COLO668 (cell line): Measurements from ENCODE around the gene FBXW5.
A peak's percentile ranks its signal among the peaks of the same experiment; 100 is the strongest.

Experiments
- DNase-seq: peaks from one replicate; lab custom pipeline; 2025; ENCODE audit not compliant: unreplicated experiment; lab: John Stamatoyannopoulos, UW

The FBXW5 gene

GRCh38 chr9:136978073-136978864, 33.7 kb upstream of the FBXW5 start:
- peak; percentile 74 for DNase-seq

DNA sequence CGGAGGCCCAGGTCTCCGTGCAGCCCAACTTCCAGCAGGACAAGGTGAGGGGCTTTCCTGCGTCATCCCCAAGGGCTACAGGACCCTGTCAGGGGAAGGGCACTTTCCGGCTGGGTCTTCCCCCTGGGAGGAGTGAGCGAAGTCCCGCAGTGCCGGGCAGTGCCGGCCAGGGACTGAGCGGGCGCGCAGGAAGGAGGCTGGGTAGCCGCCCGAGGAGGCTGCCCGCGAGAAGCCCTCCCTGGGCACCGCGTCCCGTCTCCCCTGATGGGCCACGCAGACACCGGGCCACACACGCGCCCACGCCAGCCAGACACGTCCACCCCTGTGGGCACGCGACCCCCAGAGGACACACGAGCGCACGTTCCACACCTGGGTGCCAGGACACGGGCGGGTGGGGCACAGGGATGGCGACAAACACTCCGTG, 33.1 kb upstream of the FBXW5 start:
- DNase-seq = no peak

GRCh38 chr9:136977223-136977622, 32.7 kb upstream of the FBXW5 start, which contains the start of gene PTGDS:
Gene PTGDS, plus strand, starts transcription at chr9:136977504. Its CDS starts 75 bp downstream, at chr9:136977579.
- no peak for DNase-seq

GRCh38 chr9:136975644-136976043, 31.1 kb upstream of the FBXW5 start:
- peak; percentile 33 for DNase-seq

- no peak for DNase-seq
Observed at GRCh38 chr9:136974817-136975535, 30.4 kb upstream of the FBXW5 start.

GRCh38 chr9:136973618-136974617, 29.4 kb upstream of the FBXW5 start:
- no peak for DNase-seq

DNA sequence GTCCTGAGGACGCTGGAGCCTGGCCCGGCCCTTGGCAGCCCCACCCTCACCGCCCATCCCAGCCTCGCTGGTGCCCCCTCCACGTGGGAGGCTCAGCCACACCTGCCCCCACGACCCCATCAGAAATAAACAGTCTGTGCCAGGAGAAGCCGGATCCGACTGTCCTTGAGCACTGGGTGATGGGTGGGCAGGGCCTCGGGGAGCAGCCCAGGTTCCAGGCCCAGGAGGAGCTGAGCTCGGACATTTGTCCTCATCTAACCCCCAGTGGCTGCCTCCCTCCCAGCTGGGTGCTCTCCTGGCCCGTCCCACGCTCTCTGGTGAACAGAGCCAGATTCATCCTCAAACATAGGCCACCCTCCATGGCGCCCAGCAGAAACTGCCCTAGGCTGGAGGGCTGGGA, 28.2 kb upstream of the FBXW5 start:
- no peak for DNase-seq

DNA sequence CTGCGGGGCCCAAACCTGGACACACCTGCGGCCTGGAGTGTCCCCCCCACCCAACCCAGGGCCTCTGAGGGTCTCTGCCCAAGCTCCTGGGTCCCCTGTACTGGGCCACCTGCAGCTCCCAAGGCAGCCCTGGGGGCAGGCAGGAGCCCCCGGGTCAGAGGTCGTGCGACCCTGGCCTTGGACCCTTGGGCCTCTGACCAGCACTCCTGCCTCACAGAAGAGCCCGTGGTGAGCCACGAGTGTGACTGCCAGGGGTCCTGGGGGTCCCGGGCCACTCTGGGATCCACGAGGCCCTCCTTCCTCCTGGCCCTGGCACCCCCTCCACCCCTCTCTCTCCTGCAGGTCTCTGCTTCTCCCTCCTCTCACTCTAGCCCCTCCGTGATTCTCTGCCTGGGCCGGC, 27.8 kb upstream of the FBXW5 start:
- no peak for DNase-seq

DNA sequence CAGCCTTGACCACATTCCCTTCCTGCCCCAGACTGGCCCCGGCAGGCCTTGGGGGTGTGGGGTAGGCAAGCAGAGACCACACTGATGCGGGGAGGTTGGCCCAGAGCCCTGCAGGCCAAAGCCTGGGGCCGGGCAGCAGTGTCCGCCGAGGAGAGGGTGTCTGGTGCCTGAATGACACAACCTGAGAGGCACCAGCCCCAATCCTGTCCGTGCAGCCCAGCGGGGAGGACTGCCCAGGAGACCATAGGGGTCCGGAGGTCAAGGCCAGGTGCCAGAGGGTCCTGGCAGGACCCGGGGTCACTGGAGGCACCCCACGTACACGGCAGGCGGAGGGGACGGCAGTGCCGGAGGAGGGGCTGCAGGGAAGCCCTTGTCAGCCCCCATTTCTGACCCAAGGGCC, 27.2 kb upstream of the FBXW5 start:
- DNase-seq = no peak

GRCh38 chr9:136970361-136970760, 25.8 kb upstream of the FBXW5 start:
- no peak for DNase-seq

DNA sequence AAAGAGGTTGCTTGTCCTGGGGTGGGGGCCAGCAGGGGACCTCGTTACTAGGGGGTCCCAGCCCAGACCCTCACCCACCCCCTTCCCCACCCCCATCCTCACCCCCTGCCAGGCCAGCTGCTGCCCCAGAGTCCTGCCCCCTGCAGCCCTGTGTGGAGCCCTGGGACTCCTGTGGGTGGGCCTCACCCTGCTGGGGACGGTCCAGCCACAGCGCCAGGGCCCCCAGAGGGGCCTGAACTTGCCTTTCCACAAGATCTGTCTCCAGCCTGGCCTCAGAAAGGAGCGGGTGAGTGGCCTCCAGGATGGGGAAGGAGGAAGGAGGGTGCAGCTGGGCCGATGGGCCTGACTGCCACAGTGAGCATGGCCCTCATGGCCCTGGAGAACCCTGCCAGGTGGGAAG, 25.2 kb upstream of the FBXW5 start:
- DNase-seq = no peak

GRCh38 chr9:136969150-136969549, 24.6 kb upstream of the FBXW5 start:
- no peak for DNase-seq

GRCh38 chr9:136968333-136969127, 24.0 kb upstream of the FBXW5 start:
- DNase-seq = peak; percentile 14

DNA sequence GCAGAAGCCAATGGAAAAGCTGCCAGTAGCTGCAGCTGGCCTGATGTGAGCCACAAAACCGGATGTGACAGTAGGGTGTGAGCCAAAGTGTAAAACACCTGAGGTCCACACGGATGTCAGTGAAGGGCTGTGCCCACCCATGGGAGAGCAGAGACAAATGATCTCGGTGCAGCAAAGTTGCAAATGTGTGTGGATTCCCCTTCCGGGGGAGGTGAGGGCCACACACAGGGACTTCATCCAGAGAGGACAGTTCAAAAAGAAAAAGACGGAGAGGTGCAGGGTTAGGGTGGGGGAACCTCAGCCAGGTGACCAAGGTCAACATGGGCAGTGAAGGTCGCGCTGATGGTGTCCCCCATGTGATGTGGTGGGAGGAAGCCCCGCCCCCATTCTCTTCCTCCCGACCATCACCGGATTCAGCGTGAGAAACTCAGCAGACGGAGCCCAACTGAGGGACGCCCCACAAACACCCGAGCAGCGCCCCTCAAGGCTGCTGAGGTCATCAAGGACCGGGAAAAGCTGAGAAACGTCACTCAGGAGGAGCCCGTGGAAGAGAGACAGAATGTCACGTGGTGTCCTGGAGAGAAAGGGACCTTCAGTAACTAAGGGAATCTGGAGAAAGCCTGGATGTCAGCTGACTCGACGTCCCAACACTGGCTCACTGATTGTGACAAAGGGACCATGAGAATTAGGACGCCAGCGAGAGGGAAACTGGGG, 21.4 kb upstream of the FBXW5 start:
- DNase-seq = no peak

DNA sequence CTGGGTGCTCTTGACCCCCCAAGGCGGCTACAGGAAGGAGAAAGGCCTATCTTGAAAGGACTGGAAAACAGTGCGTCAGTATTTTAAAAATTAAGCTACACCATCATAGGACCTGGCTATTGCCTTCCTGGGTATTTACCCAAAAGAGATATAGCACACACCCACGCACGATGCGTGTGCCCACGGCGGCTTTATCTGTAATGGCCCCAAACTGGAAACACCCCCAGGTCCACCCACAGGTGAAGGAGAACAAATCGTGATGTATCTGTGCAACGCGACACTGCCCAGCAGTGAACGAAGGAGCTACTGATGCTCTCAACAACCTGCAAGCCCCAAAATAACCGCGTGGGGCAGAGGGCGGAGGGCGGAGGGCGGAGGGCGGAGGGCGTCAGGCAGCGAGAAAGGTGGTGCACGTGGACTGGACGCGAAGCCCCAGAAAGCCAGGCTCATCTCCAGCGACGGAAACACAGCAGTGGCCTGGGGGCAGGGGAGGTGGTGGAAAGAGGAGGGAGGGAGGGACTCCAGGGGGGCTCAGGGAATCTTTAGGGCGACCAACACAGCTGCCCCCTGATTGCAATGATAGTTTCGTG, 20.4 kb upstream of the FBXW5 start:
- DNase-seq = no peak

GRCh38 chr9:136964171-136964689, 19.7 kb upstream of the FBXW5 start:
- peak; percentile 89 for DNase-seq

DNA sequence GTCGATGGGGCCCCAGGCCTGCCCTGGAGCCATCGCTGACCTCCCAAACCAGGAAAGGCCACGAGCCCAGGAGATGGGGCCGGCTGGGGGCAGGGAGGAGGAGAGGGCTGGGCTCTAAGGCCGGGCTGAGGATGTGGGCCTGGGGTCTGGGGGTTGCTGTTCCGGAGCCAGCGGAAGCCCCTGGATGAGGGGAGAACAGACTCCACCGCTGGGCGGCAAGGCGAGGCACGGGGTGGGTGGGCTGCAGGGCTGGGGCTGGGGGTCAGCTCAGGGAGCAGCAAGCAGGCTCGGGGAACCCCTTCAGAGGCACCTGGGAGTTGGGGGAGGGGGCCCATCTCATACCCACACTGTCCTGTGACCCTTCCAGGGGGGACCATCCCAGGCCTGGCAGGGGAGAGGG, 19.2 kb upstream of the FBXW5 start:
- no peak for DNase-seq

DNA sequence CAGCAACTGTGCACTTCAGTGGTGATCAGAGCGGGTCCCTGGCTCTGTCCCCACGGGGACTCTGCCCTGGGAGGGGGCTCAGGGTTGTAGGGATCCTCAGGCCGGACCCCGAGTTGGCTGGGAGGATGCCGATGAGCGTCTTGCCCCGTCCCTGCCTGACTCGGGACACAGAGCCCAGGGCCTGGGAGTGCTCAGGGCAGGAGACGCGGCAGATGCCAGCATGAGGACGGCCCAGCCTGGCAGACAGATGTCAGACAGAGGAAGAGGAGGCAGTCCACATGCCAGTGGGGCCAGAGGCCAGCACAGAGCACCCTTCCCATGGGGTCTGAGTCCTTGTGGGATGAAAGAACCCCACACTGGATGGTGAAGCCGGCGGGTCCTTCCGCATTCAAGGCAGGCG, 18.8 kb upstream of the FBXW5 start:
- DNase-seq = no peak

- peak; percentile 25 for DNase-seq
Observed at GRCh38 chr9:136962701-136963248, 18.2 kb upstream of the FBXW5 start.
